GM12864 (cell line): Measurements from ENCODE around the gene POLA2.
A peak's percentile ranks its signal among the peaks of the same experiment; 100 is the strongest.

Experiments
- DNase-seq: peaks from one replicate; pipeline ENCODE4 v3.0.0-alpha.2; 2011; ENCODE audit warnings: low read depth
- H3K4me3 ChIP-seq: 2 replicates; pipeline ENCODE4 v1.5.1; 2011; ENCODE audit warnings: mild to moderate bottlenecking, low read depth, low read length, control low read depth
- TF ChIP-seq, protein P1 (sequence below): IDR thresholded peaks from 2 replicates; pipeline ENCODE4 v1.5.1; 2011; ENCODE audit warnings: low read depth, mild to moderate bottlenecking, moderate library complexity, low read length, control low read depth, inconsistent platforms; ENCODE audit errors: missing control alignments

The POLA2 gene

DNA sequence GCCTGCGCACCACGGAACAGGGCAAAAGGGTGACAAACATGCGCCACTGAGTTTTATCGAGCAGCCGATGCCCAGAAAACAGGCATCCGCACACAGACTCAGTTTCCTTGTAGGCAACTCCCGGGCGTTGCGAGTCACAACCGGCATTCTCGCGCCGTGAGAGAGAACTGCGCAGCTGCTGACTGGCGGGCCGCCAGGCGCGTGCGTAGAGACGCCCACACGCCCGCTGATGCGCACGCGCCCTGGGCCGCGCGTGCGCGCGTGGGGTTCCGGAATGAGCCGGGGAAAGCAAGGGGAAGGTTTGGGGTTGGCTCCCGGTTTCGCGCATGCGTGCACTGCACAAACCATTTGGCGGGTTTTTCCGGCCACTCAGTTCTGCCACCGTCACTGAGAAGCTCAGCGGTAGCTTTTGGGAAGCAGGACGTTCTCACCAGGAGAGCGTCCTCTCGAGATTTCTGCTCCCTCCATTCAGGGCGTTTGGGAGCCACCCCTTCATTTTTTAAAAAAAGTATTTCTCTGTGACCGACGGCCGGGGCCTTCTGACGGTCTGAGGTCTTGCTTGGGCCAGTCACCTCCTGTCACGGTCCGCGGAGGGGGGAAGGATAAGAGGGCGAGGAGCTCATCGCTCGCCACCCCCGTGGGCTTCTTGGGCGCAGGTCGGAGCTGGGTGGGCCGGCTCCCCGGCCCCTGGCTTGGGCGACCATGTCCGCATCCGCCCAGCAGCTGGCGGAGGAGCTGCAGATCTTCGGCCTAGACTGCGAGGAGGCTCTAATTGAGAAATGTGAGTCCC lies at the start of gene POLA2:
TSS of gene POLA2 (plus strand) at position 372 of the 790 bp plus-strand sequence. CDS start at position 703, 331 bp downstream.
- DNase-seq: peak; percentile 86
- TF ChIP-seq, protein P1, sequence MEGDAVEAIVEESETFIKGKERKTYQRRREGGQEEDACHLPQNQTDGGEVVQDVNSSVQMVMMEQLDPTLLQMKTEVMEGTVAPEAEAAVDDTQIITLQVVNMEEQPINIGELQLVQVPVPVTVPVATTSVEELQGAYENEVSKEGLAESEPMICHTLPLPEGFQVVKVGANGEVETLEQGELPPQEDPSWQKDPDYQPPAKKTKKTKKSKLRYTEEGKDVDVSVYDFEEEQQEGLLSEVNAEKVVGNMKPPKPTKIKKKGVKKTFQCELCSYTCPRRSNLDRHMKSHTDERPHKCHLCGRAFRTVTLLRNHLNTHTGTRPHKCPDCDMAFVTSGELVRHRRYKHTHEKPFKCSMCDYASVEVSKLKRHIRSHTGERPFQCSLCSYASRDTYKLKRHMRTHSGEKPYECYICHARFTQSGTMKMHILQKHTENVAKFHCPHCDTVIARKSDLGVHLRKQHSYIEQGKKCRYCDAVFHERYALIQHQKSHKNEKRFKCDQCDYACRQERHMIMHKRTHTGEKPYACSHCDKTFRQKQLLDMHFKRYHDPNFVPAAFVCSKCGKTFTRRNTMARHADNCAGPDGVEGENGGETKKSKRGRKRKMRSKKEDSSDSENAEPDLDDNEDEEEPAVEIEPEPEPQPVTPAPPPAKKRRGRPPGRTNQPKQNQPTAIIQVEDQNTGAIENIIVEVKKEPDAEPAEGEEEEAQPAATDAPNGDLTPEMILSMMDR: no peak
- peak within 1 kb of the TSS; percentile 86 for H3K4me3 ChIP-seq

DNA sequence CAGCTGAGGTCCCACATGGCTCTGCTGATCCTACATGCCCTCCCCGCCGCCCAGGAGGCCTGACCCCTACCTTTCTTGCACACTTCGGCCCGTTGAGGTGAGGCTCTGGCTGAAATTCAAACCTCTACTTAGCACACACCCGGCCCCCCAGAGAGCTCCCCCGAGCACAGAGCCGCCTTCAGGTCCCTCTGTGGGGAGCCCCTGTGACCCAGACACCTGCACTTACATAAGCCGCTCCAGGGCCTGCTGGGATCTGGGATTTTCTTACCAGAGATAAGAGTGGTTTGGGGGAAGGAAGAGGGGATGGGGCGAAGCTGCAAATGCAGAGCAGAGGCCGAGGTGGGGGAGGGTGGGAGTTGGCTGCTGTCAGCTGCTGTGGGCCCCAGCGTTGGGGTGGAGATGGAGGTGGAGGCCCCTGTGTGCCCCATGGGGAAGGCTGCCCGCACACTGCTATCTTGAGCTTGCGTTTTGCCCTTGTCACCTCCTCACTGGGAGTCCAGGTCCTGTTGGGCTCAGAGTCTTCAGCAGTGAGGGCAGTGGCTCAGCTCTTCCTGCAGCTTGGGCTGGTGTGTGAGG lies 49.4 kb upstream of the POLA2 start:
- TF ChIP-seq, protein P1: no peak
- DNase-seq: no peak

GRCh38 chr11:65213322-65214211 lies 48.2 kb upstream of the POLA2 start:
- TF ChIP-seq, protein P1: no peak
- no peak overlapping the region for H3K4me3 ChIP-seq
- DNase-seq: no peak

More for the DNA sequence above, 49.4 kb upstream of the POLA2 start:
- H3K4me3 ChIP-seq: no peak overlapping the region

DNA sequence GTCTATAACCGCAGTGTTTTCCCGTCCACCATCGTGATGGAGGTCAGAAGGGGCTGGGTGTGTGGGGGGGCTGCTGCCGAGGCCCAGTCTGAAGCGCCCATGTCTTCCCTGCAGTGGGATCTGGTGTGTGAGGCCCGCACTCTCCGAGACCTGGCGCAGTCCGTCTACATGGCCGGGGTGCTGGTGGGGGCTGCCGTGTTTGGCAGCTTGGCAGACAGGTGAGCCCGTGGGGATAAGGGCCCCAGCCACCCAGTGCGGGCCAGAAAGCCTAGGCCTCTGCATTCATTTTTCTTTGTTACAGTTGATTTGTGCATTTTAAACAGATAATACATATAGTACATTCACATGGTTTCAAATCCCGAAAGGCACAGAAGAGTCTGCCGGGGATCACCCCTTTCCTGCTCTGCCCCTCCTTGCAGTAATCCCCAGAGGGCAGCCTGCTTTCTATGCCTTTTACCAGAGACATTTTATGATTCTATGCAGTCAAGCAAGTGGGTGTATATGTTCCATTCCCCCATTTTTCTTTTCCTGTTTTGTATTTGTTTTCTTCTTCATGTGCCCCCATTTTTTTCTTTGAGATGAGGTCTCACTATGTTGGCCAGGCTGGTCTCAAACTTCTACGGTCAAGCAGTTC lies 47.4 kb upstream of the POLA2 start:
- no peak for DNase-seq
- no peak overlapping the region for H3K4me3 ChIP-seq
- TF ChIP-seq, protein P1: no peak

- H3K4me3 ChIP-seq: no peak overlapping the region
- DNase-seq: peak; percentile 30
- TF ChIP-seq, protein P1: no peak
Measured at GRCh38 chr11:65215441-65216076, 46.2 kb upstream of the POLA2 start.

- TF ChIP-seq, protein P1: peak; percentile 22
- DNase-seq: no peak
- H3K4me3 ChIP-seq: no peak overlapping the region
Measured at GRCh38 chr11:65216830-65217229, 44.9 kb upstream of the POLA2 start.
